Bronchial epithelial cell (primary cell): ENCODE measurements around the gene MBNL2. TPM values are rescaled to one million over a fixed set of nuclear protein-coding genes. Genes with fewer than 3 reads are reported as not detected.

Experiments used
- DNase-seq: peaks from one replicate; pipeline ENCODE4 v3.0.0-alpha.2; 2010; ENCODE audit warnings: low read depth
- FAIRE-seq: peaks from 2 replicates; lab custom pipeline; 2011; peaks lifted over from hg19 to GRCh38; lab: Jason Lieb, UNC
- H3K27me3 ChIP-seq: 2 replicates; pipeline ENCODE4 v1.5.1; 2011; ENCODE audit warnings: low read length; ENCODE audit not compliant: control insufficient read depth, insufficient read depth
- H3K36me3 ChIP-seq: 2 replicates; pipeline ENCODE4 v1.5.1; 2011; ENCODE audit warnings: low read length; ENCODE audit not compliant: control insufficient read depth, insufficient read depth
- H3K4me3 ChIP-seq: 2 replicates; pipeline ENCODE4 v1.5.1; 2011; ENCODE audit warnings: mild to moderate bottlenecking, low read depth, low read length, control low read depth
- CTCF ChIP-seq: IDR thresholded peaks from 2 replicates; pipeline ENCODE4 v1.5.1; 2011; ENCODE audit warnings: mild to moderate bottlenecking, moderate library complexity, low read length, control low read depth, inconsistent platforms; ENCODE audit not compliant: insufficient read depth, severe bottlenecking
- total RNA-seq: library from RNA; depleted of rRNA; stranded (reverse); fragments of >200 nt; gene quantifications from 2 replicates; pipeline ENCODE4 v1.2.1, GENCODE V29; 2014

MBNL2 gene
- total RNA-seq, 1 donor from 2014 or later: 12.4 TPM

GRCh38 chr13:97278435-97279411, 56.6 kb downstream of the MBNL2 start:
- peak; percentile 78 for DNase-seq
- FAIRE-seq: no peak
- TF ChIP-seq CTCF: no peak
- Histone ChIP-seq H3K4me3 (no peak overlapping the region), H3K36me3 (peaks cover 6% of the 10 kb centered on the region), H3K27me3 (no peaks in the 10 kb centered on the region)

- Histone ChIP-seq H3K36me3 (peaks cover 6% of the 10 kb centered on the region), H3K27me3 (no peaks in the 10 kb centered on the region), H3K4me3 (no peak overlapping the region)
- FAIRE-seq (no peak), DNase-seq (no peak)
- TF ChIP-seq CTCF: no peak
Measured at GRCh38 chr13:97279913-97280312, 57.8 kb downstream of the MBNL2 start.

- FAIRE-seq (no peak), DNase-seq (no peak)
- H3K36me3 ChIP-seq: peaks cover 6% of the 10 kb centered on the region
- no peak overlapping the region for H3K4me3 ChIP-seq
- no peak for TF ChIP-seq CTCF
- H3K27me3 ChIP-seq: no peaks in the 10 kb centered on the region
Measured at GRCh38 chr13:97280478-97280877, 58.3 kb downstream of the MBNL2 start.

GRCh38 chr13:97281028-97281427, 58.9 kb downstream of the MBNL2 start:
- no peak for DNase-seq
- FAIRE-seq: no peak
- no peak for TF ChIP-seq CTCF

GRCh38 chr13:97282705-97283104, 60.6 kb downstream of the MBNL2 start:
- TF ChIP-seq CTCF: no peak
- H3K27me3 ChIP-seq: no peaks in the 10 kb centered on the region
- H3K36me3 ChIP-seq: peaks cover 2% of the 10 kb centered on the region
- H3K4me3 ChIP-seq: no peak overlapping the region
- DNase-seq: no peak
- no peak for FAIRE-seq

More at GRCh38 chr13:97281028-97281427, 58.9 kb downstream of the MBNL2 start:
- Histone ChIP-seq H3K36me3 (peaks cover 3% of the 10 kb centered on the region), H3K4me3 (no peak overlapping the region), H3K27me3 (no peaks in the 10 kb centered on the region)
